GM10847 (cell line): ENCODE data around the gene MAMLD1.

Source experiments
- POLR2A ChIP-seq: IDR thresholded peaks from 2 replicates; pipeline ENCODE4 v1.6.1; 2011; ENCODE audit not compliant: insufficient read length; ENCODE audit errors: extremely low read depth

The MAMLD1 gene

GRCh38 chrX:150540965-150541364, 177.8 kb downstream of the MAMLD1 start:
- TF ChIP-seq POLR2A, result no peak

DNA sequence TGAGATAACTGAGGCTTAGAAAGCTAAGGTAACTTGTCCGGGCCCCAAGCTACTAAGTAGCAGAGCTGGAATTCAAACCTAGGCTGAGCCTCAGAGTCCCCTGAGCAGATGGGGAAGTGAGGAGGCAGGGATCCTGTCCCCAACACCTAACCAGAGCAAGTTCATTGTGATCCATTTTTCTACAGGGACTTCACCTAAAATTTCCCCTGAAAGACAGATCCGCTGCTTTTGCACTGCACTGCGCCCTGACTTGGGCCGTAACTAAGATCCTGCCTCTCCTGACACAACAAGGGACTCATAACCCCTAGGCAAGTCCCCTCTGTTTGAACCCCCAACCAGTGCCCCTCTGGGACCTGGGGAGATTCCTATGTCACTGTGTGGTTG, 179.7 kb downstream of the MAMLD1 start:
- TF ChIP-seq POLR2A, result no peak

- no peak for TF ChIP-seq POLR2A
These were observed 180.4 kb downstream of the MAMLD1 start for GRCh38 chrX:150543230-150544155.

DNA sequence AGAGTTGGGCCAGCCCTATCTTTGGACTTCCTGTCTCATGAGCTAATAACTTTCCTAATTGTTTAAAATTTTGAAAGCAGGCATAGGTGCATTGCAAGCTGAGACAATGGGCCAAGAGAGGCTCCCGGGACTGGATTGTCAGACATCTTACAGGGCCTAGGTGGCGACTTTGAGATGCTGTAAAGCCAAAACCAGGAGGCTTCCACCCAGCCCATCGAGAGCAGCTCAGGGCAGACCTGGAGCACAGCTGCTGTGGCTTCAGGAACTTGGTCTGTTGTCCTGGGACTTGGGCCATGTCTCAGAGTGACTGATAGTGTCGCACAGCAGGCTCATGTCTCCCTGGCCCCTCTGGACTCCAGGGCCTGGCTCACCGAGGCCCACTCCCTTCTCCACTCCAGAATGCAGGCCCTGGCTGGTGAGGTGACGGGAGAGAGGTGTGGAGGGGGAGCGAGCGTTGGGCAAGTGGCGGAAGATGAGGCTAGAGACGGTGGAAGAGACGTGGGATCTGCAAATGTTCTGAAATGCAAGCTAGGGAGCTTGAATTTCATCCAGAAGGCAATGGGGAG, 181.2 kb downstream of the MAMLD1 start:
- TF ChIP-seq POLR2A, result no peak

DNA sequence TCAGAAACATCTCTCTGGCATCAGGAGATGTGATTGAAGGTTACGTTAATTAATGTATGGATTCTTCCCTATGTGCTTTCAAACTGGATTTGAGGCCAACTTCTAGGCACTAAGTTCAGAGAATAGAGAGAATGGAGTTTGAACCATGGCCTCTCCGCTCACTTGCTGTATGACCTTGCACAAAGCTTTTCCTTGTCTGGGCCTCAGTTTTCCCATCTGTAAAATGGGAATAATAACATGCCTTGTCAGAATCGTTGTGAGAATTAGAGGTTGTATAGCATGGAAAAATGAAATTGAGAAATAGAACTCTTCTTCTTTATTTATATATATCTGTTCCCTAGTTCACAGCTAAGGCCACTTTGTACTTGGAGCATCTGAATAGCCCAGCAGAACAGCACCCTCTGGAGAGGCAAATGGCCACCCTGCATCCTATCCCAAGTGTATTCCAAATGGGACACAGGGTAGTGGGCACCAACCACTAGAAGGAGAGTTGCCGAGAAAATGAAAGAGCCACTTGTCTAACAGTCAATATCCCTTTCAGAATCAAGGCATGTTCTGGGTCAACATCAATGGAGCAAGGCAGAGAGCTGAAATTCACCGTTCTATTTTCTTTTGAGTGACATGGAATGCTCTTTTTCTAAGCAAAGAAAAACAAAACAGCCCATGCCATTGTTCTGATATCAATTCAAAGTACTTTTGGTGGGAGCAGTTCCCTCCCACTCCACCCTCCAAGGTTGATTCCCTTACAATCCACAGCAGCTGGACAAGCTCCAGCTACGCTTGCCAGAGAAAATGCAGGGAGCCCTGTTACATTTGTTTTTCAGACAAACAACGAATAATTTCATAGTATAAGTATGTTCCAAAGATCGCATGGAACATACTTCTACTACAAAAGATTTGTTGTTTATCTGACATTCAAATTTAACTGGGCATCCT, 182.0 kb downstream of the MAMLD1 start:
- no peak for TF ChIP-seq POLR2A

GRCh38 chrX:150546711-150547153, 183.6 kb downstream of the MAMLD1 start:
- TF ChIP-seq POLR2A, result no peak

DNA sequence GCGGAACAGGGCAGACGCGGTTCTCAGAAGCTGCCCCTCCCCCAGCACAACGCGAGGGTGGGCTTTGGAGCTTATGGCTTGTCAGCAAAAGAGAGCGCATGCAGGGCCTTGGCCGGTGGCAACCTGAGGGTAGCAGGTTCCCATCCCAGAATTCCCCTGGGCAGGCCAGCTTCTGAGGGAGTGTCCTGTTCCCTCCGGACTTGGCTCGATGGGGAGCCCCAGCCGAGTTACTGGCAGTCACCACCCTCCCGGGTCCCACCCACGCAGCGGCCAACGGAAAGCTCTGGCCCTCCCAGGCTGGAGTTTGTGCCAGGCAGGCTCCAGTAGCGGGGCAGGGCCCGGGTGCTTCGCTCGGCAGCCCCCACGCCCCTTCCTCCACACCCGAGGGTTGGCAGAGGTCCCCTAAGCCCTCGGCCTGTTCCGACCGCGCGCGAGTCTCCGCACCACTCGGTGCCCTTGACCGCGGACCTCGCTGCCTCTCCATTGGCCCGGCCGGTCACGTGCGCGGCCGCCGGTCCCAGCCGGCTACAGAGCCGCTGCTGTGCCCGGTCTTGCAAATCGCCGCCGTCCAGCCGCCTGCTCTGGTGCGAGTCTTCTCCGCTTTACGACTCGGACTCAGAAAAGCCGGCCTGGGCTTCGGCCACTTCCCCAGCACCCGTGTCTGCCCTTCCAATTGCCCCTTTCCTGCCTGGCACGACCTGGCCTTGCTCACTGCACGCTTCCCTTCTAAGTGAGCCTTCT, 184.4 kb downstream of the MAMLD1 start:
- TF ChIP-seq POLR2A, result no peak

GRCh38 chrX:150548251-150548650, 185.1 kb downstream of the MAMLD1 start:
- no peak for TF ChIP-seq POLR2A

- no peak for TF ChIP-seq POLR2A
These were observed 185.6 kb downstream of the MAMLD1 start for GRCh38 chrX:150548684-150549083.

GRCh38 chrX:150551963-150552362, 188.8 kb downstream of the MAMLD1 start:
- no peak for TF ChIP-seq POLR2A

- TF ChIP-seq POLR2A, result no peak
These were observed 195.3 kb downstream of the MAMLD1 start for GRCh38 chrX:150558424-150558823.
